ENCODE results near the gene DHRSX.
"Not testable (repeated sequence)": the region's sequence is repeated elsewhere in the genome, so short reads cannot be mapped to it uniquely, and the experiment has no call there.

The DHRSX gene

DNA sequence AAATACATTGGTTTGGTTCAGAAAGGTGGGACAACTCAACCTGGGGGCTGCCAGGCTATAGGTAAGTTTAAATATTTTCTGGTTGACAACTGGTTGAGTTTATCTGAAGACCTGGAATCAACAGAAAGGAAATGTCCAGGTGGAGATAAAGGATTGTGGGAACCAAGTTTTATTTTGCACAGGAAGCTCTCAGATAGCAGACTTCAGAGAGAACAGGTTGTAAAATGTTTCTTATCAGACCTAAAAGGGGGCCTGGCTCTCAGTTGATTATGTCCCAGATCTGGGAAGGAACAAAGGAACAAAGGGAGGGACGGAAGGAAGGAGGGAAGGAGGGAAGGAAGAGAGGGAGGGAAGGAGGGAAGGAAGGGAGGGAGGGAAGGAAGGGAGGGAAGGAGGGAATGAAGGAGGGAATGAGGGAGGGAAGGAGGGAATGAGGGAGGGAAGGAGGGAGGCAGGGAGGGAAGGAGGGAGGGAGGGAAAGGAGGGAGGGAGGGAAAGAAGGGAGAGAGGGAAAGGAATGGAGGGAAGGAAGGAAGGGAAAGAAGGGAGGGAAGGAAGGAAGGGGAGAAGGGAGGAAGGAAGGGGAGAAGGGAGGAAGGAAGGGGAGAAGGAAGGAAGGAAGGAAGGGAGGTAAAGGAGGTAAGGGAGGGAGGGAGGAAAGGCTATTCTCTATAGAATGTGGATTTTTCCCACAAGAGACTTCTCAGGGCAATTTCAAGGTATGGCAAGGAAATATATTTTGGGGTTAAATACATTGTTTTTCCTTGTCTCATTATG, 186.7 kb downstream of the DHRSX start:
- peaks cover 4% of the 10 kb centered on the region for H3K9me3 Mint-ChIP-seq
- no peak overlapping the region for H3K4me3 Mint-ChIP-seq
- H3K4me1 Mint-ChIP-seq, result peaks cover 7% of the 10 kb centered on the region
- H3K27me3 Mint-ChIP-seq, result no peaks in the 10 kb centered on the region
- DNase-seq (no peak), ATAC-seq (no peak)
- peaks cover 22% of the 10 kb centered on the region for H3K36me3 Mint-ChIP-seq (ENCODE audit: low read depth)
- H3K27ac Mint-ChIP-seq, result no peak overlapping the region

DNA sequence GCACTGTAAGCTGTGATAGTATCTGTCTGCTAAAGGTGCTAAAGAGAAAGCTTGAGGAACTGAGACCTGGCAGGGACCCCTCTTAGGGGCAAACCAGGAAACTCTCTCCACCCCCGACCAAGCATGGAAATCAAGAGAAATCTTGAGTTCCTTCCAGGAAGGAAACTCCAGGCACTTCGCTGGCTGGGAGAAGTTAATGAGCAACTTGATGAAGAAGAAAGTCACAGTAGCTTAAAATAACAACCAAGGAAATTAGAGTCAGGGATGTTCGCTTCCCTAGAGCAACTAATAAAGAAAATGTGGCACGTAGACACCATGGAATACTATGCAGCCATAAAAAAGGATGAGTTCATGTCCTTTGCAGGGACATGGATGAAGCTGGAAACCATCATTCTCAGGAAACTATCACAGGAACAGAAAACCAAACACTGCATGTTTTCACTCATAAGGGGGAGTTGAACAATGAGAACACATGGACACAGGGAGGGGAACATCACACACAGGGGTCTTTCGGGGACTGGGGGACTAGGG, 188.7 kb downstream of the DHRSX start:
- DNase-seq, H3K27ac Mint-ChIP-seq, H3K27me3 Mint-ChIP-seq, ATAC-seq, H3K9me3 Mint-ChIP-seq, H3K4me1 Mint-ChIP-seq, H3K4me3 Mint-ChIP-seq: not testable (repeated sequence)
- H3K36me3 Mint-ChIP-seq (ENCODE audit: low read depth), result peaks cover 20% of the 10 kb centered on the region

DNA sequence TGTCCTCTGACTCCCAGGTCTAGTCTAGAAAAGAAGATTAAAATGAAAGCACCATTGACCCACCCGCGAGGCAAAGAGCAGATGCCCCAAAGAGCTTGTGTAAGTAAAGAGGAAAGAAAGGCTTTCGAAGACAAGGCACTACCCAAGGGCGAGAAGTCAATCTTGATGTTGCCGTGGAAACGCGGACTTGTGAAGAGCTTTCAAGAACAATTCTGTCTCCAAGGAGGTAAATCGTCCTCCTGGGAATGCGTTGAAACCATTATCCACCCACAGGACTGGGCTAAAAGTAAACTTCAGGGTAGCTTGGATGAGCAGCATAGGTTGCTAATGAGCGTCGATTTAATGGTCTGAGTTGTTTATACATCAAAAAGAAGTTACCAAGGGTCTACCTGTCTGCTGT, 189.3 kb downstream of the DHRSX start:
- Mint-ChIP-seq H3K36me3 (ENCODE audit: low read depth) (peaks cover 26% of the 10 kb centered on the region), H3K4me3 (no peak overlapping the region), H3K27ac (no peak overlapping the region), H3K27me3 (no peaks in the 10 kb centered on the region), H3K9me3 (peaks cover 11% of the 10 kb centered on the region), H3K4me1 (no peaks in the 10 kb centered on the region)
- DNase-seq (no peak), ATAC-seq (no peak)

DNA sequence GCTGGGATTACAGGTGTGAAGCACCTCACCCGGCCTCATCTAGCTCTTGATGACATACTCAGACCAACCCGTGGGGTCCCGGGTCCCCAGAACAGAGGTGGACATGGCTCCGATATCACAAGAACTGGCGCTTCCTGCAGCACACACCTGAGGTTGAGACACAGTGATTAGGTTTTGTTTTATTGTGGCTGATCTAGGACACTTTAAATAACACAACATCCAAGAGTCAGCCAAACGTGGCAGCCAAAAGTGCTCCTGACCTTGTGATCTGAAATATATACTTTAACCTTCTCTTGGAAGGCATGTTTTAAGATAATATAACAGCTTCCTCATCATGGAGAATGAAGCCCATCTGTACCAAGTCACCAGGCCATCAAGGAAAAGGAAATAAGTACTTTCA, 198.9 kb downstream of the DHRSX start:
- DNase-seq, result no peak
- Mint-ChIP-seq H3K4me1 (no peaks in the 10 kb centered on the region), H3K9me3 (peaks cover 21% of the 10 kb centered on the region), H3K4me3 (no peak overlapping the region), H3K27me3 (no peaks in the 10 kb centered on the region), H3K27ac (no peak overlapping the region), H3K36me3 (ENCODE audit: low read depth) (peaks cover 34% of the 10 kb centered on the region)
- no peak for ATAC-seq

DNA sequence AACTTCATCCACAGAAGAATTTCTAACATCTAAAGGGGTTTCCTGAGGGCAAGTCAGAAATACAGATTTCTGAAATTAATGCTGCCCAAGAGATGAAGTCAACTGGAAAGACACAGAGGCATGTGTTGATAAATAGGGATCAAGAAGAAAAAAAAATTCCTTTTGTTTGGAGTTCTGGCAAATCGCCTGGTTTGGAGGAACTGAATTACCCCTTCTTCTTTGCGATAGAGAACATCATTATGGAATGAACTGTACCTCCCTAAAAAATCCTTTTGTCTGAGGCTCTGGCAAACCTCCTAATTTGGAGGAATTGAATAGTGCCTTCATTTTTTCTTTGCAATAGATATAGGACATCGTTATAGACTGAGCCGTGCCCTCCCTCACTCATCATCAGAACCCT, 200.9 kb downstream of the DHRSX start:
- peaks cover 21% of the 10 kb centered on the region for H3K9me3 Mint-ChIP-seq
- peaks cover 18% of the 10 kb centered on the region for H3K36me3 Mint-ChIP-seq (ENCODE audit: low read depth)
- no peaks in the 10 kb centered on the region for H3K27me3 Mint-ChIP-seq
- ATAC-seq (no peak), DNase-seq (no peak)
- no peaks in the 10 kb centered on the region for H3K4me1 Mint-ChIP-seq
- no peak overlapping the region for H3K4me3 Mint-ChIP-seq
- no peak overlapping the region for H3K27ac Mint-ChIP-seq

DNA sequence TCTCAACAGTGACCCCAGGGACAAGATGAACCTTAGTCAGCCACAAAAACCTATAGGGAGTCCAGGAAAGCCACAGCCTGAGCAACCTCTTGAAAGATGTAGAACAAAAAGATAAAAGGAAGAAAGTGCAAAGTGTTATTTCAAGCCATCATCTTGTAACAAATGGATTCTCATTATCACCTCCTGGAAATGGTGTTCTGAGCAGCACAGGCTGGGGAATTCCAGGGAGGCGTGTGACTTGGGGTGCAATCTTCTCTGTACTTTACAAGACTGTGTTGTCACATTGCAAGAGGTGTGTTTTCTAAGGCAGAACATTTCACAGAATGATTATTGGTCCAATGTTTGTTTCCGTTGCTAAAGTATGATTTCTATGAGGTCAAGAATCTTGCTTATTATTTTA, 214.0 kb downstream of the DHRSX start:
- H3K27me3 Mint-ChIP-seq, result no peaks in the 10 kb centered on the region
- no peak for ATAC-seq
- no peak overlapping the region for H3K27ac Mint-ChIP-seq
- peaks cover 42% of the 10 kb centered on the region for H3K36me3 Mint-ChIP-seq (ENCODE audit: low read depth)
- no peak for DNase-seq
- no peak overlapping the region for H3K4me3 Mint-ChIP-seq
- peaks cover 5% of the 10 kb centered on the region for H3K9me3 Mint-ChIP-seq
- H3K4me1 Mint-ChIP-seq, result no peaks in the 10 kb centered on the region

DNA sequence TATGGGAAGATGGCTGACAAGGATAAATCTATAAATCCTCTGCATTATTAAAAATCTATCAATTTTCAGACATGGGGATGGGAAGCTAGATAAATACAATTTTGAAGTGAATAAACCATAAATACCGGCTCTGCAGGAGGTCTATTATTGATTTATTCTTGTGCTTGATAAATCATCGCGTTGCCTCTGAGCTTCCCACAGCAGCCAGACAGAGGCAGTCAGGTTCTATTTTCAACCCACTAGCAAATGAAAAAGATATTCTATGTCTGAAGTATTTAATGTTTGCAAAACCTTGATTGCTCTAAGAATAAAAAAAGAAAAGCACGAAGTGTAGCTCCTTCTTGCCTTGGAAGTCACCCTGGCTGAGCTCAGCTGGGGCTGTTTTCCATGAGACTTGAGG, 216.2 kb downstream of the DHRSX start:
- Mint-ChIP-seq H3K4me3 (no peak overlapping the region), H3K27ac (no peak overlapping the region), H3K36me3 (ENCODE audit: low read depth) (peaks cover 30% of the 10 kb centered on the region), H3K9me3 (peaks cover 5% of the 10 kb centered on the region), H3K27me3 (no peaks in the 10 kb centered on the region), H3K4me1 (no peaks in the 10 kb centered on the region)
- no peak for DNase-seq
- no peak for ATAC-seq

DNA sequence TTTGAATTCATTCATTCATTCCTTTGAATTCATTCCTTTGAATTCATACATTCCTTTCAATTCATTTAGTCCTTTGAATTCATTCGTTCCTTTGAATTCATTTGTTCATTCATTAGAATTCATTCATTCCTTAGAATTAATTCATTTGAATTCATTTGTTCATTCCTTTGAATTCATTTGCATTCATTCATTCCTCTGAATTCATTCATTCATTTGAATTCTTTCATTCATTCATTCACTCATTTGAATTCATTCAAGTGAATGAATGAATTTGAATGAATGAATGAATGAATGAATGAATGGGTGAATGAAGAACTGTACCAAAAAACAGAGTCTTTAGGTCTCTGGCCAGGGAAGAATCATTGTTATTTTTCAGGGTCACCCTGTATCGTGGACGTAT, 216.6 kb downstream of the DHRSX start:
- Mint-ChIP-seq H3K4me3 (no peak overlapping the region), H3K4me1 (no peaks in the 10 kb centered on the region), H3K27me3 (no peaks in the 10 kb centered on the region), H3K9me3 (peaks cover 5% of the 10 kb centered on the region), H3K36me3 (ENCODE audit: low read depth) (peaks cover 28% of the 10 kb centered on the region), H3K27ac (no peak overlapping the region)
- DNase-seq, result no peak
- no peak for ATAC-seq

DNA sequence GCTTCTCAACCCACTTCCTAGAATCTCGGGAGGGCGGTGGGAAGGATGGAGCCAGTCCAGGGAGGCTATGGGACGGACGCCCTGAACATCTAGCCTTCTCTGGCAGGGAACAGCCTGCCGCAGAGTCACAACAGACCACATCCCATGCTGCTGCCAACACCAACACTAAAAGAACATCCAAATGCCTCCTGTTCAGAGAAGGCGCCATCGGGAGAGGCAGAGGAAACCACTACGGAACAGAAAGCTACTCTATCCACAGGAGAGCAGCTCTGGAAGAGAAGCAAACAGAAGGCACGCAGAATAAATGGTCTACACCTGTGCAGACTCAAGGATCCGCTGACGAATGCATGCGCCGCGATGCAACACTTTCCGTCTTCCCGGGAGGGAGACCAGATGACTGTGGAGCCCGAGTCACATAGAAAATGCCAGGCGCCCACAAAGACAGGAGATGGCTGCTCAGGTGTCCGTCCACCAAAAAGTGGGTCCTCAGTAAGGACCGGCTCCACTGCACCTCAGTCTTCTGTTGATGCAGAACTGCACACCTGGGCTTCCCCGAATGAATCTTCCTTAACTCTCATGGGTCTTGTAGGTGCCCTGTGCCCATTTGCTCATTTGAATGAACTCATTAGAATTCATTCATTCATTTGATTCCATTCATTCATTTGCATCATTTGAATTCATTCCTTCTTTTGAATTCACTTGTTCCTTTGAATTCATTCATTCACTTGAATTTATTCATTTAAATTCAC, 217.5 kb downstream of the DHRSX start:
- no peaks in the 10 kb centered on the region for H3K4me1 Mint-ChIP-seq
- peaks cover 5% of the 10 kb centered on the region for H3K9me3 Mint-ChIP-seq
- ATAC-seq (no peak), DNase-seq (no peak)
- H3K27ac Mint-ChIP-seq, result no peak overlapping the region
- no peaks in the 10 kb centered on the region for H3K27me3 Mint-ChIP-seq
- H3K4me3 Mint-ChIP-seq, result no peak overlapping the region
- peaks cover 23% of the 10 kb centered on the region for H3K36me3 Mint-ChIP-seq (ENCODE audit: low read depth)

DNA sequence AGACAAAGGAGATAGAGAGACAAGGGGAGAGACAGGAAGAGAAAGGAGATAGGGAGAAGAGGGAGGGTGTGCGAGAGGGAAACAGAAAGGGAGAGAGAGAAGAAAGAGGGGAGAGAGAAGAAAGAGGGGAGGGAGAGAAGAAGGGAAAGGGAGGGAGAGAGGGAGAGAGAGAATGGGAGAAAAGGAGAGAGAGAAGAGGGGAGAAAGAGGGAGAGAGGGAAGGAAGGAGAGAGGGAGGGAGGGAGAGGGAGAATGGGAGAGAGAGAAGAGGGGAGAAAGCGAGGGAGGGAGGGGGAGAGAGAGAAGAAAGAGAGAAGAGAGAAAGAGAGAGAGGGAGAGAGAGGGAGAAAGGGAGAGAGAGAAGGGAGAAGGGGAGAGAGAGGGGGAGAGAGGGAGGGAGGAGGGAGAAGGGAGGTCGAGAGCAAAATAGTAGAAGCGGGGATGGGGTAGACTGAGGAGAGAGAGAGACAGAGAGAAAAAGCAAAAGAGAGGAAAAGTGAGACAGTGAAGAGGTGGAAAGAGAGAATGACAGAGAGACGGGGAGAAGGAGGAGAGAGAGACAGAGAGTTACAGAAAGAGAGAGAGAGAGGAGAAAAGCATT, 218.2 kb downstream of the DHRSX start:
- Mint-ChIP-seq H3K4me1 (no peaks in the 10 kb centered on the region), H3K27ac (no peak overlapping the region)
- ATAC-seq, result no peak

DNA sequence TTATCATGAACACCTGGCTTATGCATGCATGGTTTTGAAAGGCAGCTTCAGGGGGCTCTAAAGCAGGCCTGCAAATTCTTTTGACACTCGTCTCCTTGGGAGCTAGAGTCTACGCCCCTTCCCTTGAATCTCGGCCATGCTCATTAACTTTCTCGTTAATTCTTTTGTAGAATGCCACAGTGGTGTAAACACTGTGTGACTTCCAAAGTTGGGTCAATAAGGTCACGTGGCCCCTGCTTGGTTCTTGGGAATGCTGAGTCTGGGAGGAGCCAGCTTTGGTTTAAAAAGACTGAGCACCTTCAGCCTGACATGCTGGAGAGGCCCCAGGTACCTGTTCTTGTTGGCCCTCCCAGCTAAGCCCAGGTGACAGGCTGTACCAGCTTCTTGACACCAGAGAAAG, 228.4 kb downstream of the DHRSX start:
- Mint-ChIP-seq H3K9me3 (peaks cover 11% of the 10 kb centered on the region), H3K27me3 (no peaks in the 10 kb centered on the region), H3K4me1 (no peaks in the 10 kb centered on the region), H3K27ac (no peak overlapping the region), H3K36me3 (ENCODE audit: low read depth) (peaks cover 28% of the 10 kb centered on the region), H3K4me3 (no peak overlapping the region)
- ATAC-seq, result no peak
- DNase-seq, result no peak

More for the DNA sequence above, 218.2 kb downstream of the DHRSX start:
- peaks cover 21% of the 10 kb centered on the region for H3K36me3 Mint-ChIP-seq (ENCODE audit: low read depth)
- H3K27me3 Mint-ChIP-seq, result no peaks in the 10 kb centered on the region
- no peak for DNase-seq
- peaks cover 5% of the 10 kb centered on the region for H3K9me3 Mint-ChIP-seq
- H3K4me3 Mint-ChIP-seq, result no peak overlapping the region

DNA sequence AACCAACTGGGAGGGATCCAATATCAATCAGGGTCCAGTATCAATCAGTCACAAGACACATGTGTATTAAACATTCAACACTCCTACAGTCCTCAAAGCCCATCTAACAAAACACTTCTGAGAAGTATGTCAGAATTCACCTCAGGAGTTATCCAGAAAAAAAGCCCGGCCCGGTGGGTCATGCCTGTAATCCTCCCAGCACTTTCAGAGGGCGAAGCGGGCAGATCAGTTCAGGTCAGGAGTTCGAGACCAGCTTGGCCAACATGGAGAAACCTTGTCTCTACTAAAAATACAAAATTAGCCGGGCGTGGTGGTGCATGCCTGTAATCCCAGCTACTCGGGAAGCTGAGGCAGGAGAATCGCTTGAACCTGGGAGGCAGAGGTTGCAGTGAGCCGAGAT, 229.2 kb downstream of the DHRSX start:
- not testable (repeated sequence) for ATAC-seq
- peaks cover 28% of the 10 kb centered on the region for H3K36me3 Mint-ChIP-seq (ENCODE audit: low read depth)

DNA sequence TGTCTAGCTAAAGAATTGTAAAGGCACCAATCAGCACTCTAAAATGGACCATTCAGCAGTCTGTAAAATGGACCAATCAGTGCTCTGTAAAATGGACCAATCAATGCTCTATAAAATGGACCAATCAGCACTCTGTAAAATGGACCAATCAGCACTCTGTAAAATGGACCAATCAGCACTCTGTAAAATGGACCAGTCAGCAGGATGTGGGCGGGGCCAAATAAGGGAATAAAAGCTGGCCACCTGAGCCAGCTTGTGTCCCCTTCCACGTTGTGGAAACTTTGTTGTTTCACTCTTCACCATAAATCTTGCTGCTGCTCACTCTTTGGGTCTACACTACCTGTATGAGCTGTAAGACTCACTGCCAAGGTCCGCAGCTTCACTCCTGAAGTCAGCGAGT, 230.0 kb downstream of the DHRSX start:
- H3K27ac Mint-ChIP-seq, H3K4me3 Mint-ChIP-seq, ATAC-seq, H3K27me3 Mint-ChIP-seq, H3K4me1 Mint-ChIP-seq, DNase-seq, H3K9me3 Mint-ChIP-seq: not testable (repeated sequence)
- peaks cover 24% of the 10 kb centered on the region for H3K36me3 Mint-ChIP-seq (ENCODE audit: low read depth)

More for the DNA sequence above, 229.2 kb downstream of the DHRSX start:
- DNase-seq, H3K27ac Mint-ChIP-seq, H3K4me3 Mint-ChIP-seq, H3K4me1 Mint-ChIP-seq, H3K27me3 Mint-ChIP-seq: not testable (repeated sequence)
- peaks cover 11% of the 10 kb centered on the region for H3K9me3 Mint-ChIP-seq

DNA sequence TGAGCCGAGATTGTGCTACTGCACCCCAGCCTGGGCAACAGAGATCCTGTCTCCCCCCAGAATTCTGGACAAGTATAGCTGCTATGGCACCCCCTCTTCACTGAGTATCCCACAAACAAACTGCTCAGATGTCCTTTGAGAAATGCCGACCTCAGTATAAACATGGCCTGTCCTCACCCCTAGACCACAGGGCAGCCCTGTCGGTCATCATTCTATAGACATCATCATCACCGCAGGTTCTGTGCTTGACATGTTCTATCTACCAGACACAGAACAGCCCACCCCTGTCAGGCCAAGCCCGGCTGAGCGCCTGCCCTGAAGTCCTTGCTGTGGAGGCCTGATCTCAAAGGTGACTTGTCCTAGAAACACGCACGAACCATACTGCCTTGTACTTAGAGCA, 232.9 kb downstream of the DHRSX start:
- H3K36me3 Mint-ChIP-seq (ENCODE audit: low read depth), result peaks cover 22% of the 10 kb centered on the region

More for the DNA sequence above, 232.9 kb downstream of the DHRSX start:
- H3K4me3 Mint-ChIP-seq, result no peak overlapping the region
- ATAC-seq (no peak), DNase-seq (no peak)
- peaks cover 7% of the 10 kb centered on the region for H3K9me3 Mint-ChIP-seq
- H3K27me3 Mint-ChIP-seq, result no peaks in the 10 kb centered on the region
- H3K4me1 Mint-ChIP-seq, result no peaks in the 10 kb centered on the region
- no peak overlapping the region for H3K27ac Mint-ChIP-seq

Measured in activated naive CD8-positive, alpha-beta T cell treated with anti-CD3 and anti-CD28 coated beads, Interleukin-2, amount 50 U/mL, for 24 hours (primary cell).